ENCODE measurements around the gene DRC7.

GRCh38 chr16:57680842-57681375 is 13.7 kb upstream of the DRC7 start:
- TF ChIP-seq EZH2 (IDR thresholded peaks at IDR 0.05; ENCODE audit: insufficient read depth, poor library complexity, severe bottlenecking): no peak
- TF ChIP-seq EZH2phosphoT487 (IDR thresholded peaks at IDR 0.05; ENCODE audit: insufficient read depth, low read depth): no peak

Measured in GM23248 (cell line).